GM21360 (cell line): ENCODE results near the gene KRT14.
"Not testable (repeated sequence)": the region's sequence is repeated elsewhere in the genome, so short reads cannot be mapped to it uniquely, and the experiment has no call there.

Experiments used
- ATAC-seq: cut with Tn5 transposase; IDR thresholded peaks from one replicate; pipeline ENCODE4 v1.9.1; 2021; ENCODE audit warnings: mild to moderate bottlenecking, moderate library complexity; ENCODE audit not compliant: unreplicated experiment

KRT14 gene

DNA sequence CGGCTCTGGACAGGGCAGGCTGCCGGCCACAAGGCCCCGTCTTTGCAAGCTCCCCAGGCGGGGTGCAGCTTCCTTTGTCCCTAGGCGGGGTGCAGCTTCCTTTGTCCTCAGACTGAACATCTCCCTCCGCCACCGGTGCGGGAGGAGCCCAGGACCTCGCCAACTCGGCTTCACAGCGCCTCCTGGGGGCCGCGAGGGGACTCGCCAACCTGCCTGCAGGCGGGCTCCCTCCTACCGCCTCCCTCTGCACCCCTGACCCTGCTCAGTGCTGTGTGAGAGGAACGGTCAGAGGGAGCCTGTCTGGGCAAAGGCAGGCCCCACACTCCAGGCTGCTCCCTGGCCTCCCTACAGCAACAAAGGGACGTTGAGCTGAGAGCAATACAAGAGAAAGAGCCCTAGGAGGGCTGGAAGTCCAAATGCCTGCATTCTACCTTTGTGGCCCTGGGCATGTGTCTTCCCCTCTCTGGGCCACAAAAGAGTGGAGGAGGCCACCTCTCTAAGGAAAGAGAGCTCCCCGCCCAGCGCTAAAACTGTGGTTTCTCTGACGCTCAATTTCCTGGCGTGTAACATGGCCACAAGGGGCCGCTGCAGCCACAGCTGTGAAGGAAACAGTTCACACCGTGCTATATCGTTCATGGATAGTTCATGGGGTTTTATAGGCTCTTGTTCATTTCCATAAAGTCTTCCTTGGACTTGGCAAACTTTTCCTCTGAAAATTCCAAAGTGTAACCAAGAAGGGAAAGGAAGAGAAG, 37.7 kb downstream of the KRT14 start:
- ATAC-seq, result peak; percentile 55

DNA sequence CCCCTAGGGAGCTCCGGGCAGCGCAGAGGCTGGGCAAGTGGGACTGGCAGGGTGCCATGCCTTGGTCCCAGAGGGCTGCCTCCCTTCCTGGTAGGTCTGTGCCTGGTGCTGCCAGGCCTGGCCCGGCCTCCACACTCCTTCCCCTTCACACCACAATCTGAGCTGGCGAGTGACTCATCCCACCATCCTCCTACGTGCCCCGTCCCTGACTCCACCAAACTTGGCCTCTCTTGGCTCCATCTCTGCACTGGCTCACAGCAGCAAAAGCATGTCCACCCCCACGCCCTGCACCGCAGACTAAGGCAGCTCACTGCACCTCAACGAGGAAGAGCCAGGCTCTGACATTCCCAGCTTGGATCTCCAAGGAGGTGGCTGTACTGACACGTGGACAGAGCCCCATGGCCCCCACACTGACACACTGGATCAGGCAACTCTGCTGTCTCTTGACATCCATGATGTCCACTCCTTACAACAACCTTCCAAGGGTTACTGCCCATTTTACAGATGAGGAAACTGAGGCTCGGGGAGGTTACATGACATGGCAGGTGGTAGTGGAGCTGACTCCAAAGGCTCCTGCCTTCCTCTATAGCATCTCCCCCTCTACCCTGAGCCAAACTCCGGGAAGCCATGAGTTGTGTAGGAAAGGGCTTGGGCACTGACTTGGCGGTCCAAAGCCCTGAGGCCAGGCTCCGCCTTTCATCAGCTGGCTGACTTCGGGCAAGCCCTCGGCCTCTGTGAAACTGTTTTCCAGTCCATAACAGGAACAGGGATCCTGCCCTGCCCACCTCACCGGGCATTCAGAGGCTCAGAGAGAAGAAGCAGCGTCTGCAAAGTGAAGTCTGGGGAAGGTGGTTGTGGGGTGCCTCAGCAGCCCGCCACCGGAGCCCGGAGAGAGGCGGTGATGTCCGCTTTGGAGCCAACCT, 38.5 kb downstream of the KRT14 start:
- no peak for ATAC-seq

DNA sequence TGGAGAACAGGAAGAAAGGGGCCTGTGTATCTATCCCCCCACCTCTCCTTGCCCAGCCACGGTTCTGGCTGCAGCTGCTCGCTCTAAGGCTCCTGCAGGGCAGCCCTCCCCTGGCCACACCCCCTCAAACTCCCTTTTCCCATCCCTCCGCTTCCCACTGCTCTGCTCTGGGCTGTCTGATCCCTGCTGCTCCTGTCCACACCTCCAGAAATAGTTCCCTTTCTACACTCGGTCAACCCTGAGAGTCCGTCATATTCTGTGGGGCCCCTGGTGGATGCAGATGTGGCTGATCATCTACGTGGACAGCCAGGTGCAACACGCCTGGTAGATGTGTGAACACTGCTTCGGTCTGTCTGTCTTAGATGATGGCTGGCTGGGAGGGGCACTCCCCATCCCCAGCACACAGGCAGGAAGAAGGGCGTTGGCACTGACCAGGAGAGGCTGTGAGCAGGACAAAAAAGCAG, 39.3 kb downstream of the KRT14 start:
- ATAC-seq, result no peak

DNA sequence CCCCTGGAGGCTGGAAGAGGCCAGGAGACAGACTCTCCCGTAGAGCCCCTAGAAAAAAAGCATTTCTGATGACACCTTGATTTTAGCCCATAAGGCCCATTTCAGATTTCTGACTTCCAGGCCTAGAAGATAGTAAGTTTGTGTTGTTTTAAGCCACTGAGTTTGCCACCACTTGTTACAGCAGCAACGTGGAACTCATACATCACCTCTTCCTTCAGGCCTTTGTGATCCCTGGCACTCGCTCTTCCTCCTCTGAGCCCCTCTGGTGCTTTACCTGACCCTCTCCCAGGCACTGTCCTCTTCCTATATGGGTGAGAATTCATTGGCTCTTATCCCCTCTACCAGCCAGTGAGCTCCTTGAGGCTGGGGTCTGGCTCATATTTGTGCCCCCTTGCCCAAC, 39.9 kb downstream of the KRT14 start:
- ATAC-seq, result no peak

DNA sequence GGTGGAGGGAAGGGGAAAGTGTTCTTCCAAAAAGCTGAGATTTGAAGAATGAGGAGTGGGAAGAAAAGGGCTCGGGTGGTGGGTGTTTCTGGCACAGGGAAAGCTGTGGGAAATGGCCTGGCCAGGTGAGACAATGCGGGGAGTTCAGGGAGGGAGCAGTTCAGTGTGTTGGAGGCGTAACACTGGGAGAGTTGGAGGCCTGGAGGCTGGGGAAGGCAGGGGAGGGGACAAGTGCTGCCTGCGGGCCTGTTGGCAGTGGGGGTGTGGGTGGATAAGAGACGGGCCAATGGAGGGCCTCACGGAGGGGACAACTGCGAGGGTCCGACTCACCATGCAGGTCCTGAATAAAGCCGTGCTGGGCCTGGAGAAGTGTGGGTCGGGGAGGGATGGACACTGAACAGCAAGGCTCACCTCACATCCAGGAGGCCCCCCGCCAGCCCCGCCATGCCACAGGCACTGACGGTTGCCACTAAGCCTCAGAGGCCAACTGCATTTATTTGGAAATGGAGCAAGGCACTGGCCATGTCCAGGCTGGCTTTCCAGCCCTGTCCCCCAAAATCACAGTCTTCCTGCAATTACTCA, 40.8 kb downstream of the KRT14 start:
- ATAC-seq, result no peak

DNA sequence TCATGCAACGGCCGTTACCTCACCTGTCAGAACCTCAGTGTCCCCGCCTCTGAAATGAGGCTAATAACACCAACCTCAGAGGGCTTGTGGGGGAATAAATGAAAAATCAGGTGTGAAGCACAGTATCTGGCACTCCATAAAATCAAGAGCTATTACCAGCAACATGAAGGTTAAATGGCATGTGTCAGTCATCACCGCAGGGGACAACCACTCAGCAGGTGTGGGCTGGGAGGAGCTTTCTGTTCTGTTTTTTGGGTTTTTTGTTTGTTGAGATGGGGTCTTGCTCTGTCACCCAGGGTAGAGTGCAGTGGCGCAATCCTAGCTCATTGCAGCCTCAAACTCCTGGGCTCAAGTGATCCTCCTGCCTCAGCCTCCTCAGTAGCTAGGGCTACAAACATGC, 41.8 kb downstream of the KRT14 start:
- no peak for ATAC-seq

DNA sequence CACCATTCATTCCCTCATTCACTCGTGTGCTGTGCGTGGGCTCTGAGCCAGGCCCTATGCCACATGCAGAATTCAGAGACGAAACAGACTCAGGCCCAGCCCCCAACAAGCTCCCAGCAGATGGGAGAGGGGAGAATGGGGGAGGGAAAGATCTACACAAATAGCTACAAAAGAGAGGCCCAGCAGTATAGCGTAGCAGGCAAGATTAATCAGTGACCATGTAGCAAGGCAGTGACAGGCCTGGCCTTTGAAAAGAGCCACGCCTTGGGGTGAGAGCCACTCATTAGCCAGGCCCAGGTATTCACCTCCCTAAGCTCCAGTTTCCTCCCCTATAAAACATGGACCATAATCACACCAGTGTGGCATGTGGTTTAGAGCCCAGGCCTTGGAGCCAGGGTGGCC, 42.2 kb downstream of the KRT14 start:
- no peak for ATAC-seq

DNA sequence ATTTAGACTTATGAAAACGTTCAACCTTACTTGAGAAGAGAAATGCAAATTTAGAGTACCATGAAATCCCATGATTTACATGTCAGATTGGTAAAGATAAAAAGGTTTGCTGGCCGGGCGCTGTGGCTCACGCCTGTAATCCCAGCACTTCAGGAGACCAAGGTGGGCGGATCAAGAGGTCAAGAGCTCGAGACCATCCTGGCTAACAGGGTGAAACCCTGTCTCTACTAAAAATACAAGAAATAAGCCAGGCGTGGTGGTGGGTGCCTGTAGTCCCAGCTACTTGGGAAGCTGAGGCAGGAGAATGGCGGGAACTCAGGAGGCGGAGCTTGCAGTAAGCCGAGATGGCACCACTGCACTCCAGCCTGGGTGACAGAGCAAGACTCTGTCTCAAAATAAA, 43.9 kb downstream of the KRT14 start:
- not testable (repeated sequence) for ATAC-seq

DNA sequence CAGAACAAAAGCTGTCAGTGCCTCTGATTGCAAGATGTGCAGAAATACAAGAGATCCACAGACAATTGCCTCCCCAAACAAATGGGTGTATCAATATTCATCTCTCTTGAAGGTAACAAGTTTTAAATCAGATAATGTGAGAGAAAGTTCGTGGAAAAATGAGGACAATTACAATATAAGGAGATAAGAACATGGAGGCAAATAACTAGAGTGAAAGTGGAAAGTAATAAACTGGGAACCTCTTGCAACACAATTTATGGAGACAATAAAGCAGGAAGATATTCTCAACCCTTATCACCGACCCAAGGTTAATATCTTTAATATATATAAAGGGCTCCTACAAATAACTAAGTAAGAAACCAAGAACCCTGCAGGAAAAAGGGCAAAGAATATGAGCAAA, 44.3 kb downstream of the KRT14 start:
- ATAC-seq, result no peak

DNA sequence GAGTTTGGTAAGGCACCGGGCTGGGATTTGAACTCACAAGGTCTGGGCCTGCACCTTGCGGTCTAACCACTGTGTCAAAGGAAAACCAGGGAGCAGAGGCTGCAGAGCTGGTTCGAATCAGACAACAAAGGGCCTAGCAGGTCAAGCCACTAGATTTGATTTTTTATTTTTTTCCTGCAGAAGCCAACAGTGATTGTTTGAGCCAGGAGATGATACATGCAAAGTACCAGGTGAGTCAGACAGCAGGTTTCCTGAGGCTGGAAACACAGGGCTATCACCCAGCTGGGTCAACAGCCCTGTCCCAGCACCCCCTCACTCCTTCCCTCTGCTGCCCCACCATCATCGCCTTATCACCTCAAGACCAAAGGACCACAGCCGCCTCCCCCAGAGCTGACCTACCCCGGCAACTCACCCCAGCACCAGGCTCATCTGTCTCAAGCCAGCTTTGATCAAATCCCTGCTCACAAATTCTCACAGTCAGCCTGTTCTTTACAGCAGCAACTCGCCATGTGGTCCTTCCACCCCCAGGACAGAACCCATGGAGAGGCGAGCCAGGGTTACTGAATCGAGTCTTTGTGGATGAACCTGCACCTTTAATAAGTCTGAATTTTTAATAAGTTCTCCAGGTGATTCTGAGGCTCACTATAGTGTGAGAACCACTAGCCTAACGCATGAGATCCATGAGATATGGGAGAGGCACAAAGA, 45.6 kb downstream of the KRT14 start:
- no peak for ATAC-seq

DNA sequence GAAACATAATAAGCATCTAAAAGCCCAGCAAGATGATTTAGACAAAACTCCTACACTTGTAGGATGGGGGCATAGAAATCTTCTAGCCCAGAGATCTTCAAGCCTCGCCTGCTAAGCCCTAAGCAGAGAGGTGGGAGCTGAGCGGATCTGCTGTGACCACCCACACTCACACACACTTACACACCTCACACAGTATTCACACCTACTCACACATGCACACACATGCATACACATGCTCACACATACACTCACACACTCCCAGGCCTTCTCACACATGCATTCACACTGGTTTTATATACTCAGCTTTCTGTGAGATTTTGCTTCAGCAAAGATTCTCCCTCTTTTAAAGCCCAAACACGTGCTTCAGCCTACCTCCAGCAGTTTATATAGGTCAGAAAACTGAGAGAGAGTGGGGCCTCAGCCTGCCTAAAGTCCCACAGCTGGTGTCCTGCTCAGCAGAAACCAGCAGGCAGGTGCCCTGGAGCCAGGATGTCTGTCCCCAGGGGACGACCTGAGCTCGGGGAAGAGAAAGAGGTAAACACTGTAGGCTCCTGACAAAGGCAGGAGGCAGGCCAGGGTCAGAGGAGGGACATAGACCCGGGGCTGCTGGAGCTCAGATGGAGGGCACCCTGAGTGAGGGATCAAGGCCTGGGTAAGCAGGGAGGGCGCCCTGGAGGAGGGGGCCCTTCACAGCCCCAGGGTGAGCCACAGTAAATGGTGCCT, 46.6 kb downstream of the KRT14 start:
- ATAC-seq, result no peak

DNA sequence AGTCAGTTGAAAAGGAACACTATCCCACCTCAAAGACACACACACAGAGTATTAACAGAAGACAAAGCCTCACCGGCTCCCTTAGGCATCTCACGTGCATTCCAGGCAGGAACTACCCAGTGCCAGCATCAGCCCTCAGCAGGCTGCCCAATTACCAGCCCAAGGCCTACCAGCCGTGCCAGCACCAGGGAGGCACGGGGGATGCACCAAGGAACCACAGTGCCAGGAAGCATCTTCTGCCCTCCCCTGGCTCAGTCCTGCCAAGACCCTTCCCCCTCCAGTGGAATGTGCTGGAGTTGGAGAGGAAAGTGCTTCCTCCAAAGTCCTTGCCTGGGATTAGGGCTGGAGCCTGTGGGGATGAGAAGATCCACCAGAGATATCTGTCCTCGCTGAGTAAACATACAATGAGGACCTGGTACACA, 47.6 kb downstream of the KRT14 start:
- no peak for ATAC-seq

DNA sequence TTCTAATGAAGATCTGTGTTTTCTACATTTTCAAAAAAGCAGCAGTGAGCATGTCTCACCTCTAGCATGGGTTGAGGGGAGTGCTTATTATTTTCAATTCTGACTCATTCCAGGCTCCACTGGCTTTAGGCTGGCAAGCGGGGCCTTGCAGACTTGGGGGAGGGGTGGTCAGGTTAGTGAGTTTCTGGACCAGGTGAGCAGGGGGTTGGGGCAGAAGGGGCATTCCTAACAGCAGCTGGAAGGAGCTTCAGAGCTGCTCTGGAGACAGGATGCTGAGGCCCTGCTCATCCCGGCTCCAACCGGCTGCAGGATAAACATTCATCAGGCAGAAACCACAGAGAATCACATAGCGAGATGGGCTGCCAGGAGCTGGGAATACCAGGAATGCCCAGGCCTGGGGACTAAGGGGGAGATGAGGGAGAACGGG, 48.1 kb downstream of the KRT14 start:
- no peak for ATAC-seq

DNA sequence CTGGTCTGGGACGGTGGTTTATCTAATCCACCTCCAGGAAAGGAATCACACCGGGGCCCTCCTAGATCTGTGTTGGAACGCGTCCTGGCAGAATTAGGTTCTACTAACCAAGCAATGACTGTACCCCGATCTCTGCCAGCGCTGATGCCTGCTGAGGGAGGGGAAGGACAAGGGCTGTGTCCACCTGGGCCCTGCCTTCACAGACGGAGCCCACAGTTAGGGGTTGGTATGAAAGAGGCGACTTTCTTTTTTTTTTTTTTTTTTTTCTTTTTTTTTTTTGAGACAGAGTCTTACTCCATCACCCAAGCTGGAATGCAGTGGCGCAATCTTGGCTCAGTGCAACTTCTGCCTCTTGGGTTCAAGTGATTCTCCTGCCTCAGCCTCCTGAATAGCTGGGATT, 48.7 kb downstream of the KRT14 start:
- no peak for ATAC-seq

DNA sequence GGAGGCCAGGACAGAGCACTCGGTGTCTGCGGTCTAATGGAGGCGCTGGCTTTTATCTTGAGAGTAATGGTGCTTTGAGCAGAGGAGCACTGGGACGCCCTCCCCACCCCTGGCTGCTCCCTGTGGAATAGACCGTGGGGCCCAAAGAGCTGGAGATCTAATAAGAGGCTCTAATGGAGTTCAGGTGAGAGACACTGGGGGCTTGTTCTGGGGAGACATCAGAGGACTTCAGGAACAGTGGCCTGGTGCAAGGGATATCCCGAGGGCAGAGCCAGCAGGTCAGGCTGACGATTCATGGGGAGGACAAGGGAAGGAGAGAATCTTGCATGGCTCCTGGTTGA, 49.1 kb downstream of the KRT14 start:
- ATAC-seq, result no peak

DNA sequence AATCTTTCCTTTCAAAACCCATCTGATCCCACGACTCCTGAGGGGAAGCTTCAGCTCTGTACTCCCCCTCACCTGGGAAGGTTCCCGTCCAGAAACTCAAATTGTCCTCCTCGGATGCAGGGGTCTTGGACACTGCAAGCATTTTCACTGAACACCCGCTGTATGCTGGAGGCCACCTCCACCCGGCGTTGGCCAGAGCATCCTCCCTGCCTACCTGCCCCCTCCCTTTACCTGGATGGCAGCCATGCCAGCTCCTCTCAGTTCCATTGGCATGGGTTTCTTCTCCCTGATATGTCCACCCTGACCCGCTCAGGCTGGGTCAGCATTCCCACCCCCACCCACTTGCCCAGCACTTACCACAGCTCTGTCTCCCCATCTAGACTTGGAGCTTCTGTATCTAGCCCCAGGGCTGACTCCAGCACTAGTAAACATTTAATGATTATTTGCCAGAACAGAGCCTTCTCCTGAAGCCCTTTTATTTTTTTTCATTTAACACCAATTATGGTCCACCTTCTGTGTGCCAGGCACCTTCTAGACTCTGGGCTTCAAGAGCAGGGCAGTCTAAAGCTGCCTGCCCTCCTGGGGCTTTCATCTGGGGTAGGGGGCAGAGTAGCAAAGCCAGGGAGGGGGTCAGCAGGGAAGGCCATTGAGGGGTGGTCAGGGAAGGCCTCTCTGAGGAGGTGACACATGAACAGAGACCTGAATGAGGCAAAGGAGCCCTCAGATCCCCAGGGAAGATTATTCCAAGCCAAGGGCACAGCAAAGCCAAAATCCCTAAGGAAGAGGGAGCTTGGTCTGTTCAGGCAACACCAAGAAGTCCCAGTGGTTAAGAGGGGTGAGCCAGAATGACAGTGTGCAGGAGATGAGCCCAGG, 49.7 kb downstream of the KRT14 start:
- ATAC-seq, result no peak

DNA sequence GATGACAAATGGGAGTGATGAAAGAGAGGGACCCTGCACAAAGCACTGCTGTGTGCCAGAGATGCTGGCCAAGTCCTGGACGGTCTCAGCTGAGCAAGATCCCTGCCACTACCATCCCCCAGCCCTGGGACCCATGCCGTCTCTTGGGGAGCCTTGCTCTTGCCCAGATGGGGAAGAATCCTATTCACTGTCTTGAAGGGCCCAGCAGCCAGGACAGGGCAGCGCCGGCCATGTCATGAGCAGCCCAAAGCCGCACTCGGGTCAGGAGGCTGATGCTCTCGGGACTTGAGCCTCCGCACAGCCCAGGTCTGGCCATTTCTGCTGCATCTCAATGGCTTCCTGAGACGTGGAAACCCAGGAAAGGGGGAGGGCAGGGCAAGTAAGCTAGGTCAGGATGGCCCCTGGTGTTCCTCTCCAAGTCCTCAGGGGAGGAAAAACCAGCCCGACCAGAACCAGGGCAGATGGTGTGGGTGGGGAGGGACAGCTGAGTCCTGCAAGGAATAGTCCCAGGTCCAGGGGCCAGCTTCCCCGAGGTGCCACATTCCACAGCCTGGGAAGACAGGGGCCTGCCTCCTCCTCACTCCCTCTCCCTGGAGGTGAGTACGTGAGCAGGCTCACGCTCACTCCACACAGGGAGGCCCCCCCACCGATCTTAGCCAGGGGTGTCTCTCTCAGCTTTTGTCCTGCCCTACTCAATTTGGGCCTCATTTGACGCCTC, 50.8 kb downstream of the KRT14 start:
- no peak for ATAC-seq

DNA sequence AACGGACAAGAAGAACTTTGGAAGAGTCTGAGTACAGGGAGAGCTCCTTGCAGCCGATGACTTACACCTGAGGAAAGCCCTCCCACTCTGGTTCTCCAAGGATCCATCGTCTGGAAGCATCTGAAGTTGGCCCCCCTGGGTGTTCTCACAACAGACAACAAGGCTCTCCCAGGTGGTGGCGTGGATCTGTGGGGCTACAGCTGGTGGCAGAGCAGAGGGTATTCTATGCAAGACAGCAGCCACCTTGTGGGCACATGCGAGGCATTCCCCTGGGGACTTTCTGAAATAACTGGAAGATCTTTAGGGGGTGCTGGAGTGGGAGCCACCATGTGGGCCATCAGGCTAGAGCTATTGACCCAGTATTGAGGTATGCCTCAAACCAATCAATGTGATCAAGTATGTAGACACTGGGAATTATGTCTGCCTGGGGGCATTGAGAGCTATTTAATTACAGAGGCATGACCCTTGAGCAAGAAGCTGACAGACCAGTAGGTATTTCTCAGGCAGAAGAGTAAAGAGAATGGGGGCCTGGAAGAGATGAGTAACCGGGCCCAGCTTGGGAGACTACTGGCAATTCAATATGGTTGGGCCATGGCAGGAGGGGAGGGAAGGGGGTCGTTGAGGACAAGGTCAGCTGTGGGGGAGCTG, 51.7 kb downstream of the KRT14 start:
- ATAC-seq, result no peak
